Measurements from ENCODE around the gene NTM. TPM values are rescaled to one million over a fixed set of nuclear protein-coding genes. Genes with fewer than 3 reads are reported as not detected.

NTM gene
- total and polyA plus RNA-seq, 2 of the 8 experiments (the other 6 are each of a cell fraction or from before 2014, with no cell fraction given): 13.4 to 20.0 TPM

- H4K91ac ChIP-seq (replicated peaks; ENCODE audit: insufficient read length, low read length): no peak overlapping the region
- H3K79me2 ChIP-seq (ENCODE audit: control insufficient read depth in 1 of 2, insufficient read depth in 2 of 2, low read length in 2 of 2): no peaks in the 10 kb centered on the region
- H3K9me3 ChIP-seq (ENCODE audit: insufficient read depth in 2 of 2, low read depth in 1 of 2, low read length in 1 of 2): no peaks in the 10 kb centered on the region
- POLR2A ChIA-PET (ENCODE audit: partially characterized antibody): no interaction called here
- no peaks in the 10 kb centered on the region for H3K36me3 ChIP-seq (ENCODE audit: control insufficient read depth in 2 of 4, insufficient read depth in 4 of 4, low read length in 3 of 4)
- no peak overlapping the region for H2BK20ac ChIP-seq (ENCODE audit: low read length)
- H3K23ac ChIP-seq (ENCODE audit: insufficient read length): no peak overlapping the region
- no peak overlapping the region for H3K4me2 ChIP-seq (ENCODE audit: insufficient read depth in 1 of 2, low read depth in 2 of 2, low read length in 2 of 2)
- no peak overlapping the region for H3K56ac ChIP-seq (replicated peaks; ENCODE audit: insufficient read length, low read depth, low read length)
- DNase-seq (ENCODE audit: low read depth in 1 of 2, low spot score in 2 of 2): no peak
- H2BK5ac ChIP-seq (ENCODE audit: low read depth, low read length): no peak overlapping the region
- H4K8ac ChIP-seq (ENCODE audit: extremely low read depth, insufficient read depth, low read length): no peak overlapping the region
- H3K27me3 ChIP-seq (replicated peaks in 1 of 4; ENCODE audit: control insufficient read depth in 3 of 4, extremely low read depth in 1 of 4, insufficient read depth in 3 of 4, low read length in 3 of 4): no peaks in the 10 kb centered on the region
- H3K9ac ChIP-seq (replicated peaks in 1 of 4; ENCODE audit: extremely low read depth in 1 of 4, low read depth in 3 of 4, low read length in 3 of 4): no peak overlapping the region
- no peak overlapping the region for H3K27ac ChIP-seq (ENCODE audit: low read depth, low read length)
- H4K20me1 ChIP-seq (replicated peaks in 1 of 2; ENCODE audit: control insufficient read depth in 1 of 2, insufficient read depth in 2 of 2, low read length in 2 of 2): no peaks in the 10 kb centered on the region
- H2AK5ac ChIP-seq (ENCODE audit: low read depth, low read length): no peak overlapping the region
- no peak overlapping the region for H4K5ac ChIP-seq (ENCODE audit: insufficient read length, low read depth, low read length)
- H3K79me1 ChIP-seq (ENCODE audit: low read depth, low read length): no peaks in the 10 kb centered on the region
- no peak for FAIRE-seq
- H3K4me1 ChIP-seq (replicated peaks in 1 of 4; ENCODE audit: control insufficient read depth in 3 of 4, insufficient read depth in 4 of 4, low read length in 3 of 4): peaks cover 2 to 4% (median 3%) of the 10 kb centered on the region in 4 experiments; a peak in 5 of 7 replicates
- no peak overlapping the region for H3K14ac ChIP-seq (ENCODE audit: insufficient read length)
- H3K23me2 ChIP-seq (ENCODE audit: low read depth, low read length): no peaks in the 10 kb centered on the region
- no peak overlapping the region for H3K4me3 ChIP-seq (ENCODE audit: extremely low read depth in 1 of 4, insufficient read depth in 2 of 4, low read depth in 3 of 4, low read length in 4 of 4)
- WGBS, 2 experiments (ENCODE audit: extremely low coverage in 1 of 2, insufficient coverage in 1 of 2, insufficient read length in 1 of 2, insufficient replicate concordance in 2 of 2, low coverage in 1 of 2, low lambda C conversion rate in 2 of 2, missing lambda C conversion rate in 1 of 2): 91% methylated on average over 6 of the region's 6 CpGs; no CpG with 5 or more reads in 1 of the 2 experiments
- no peak for TF ChIP-seq EP300 (IDR thresholded peaks at IDR 0.05; ENCODE audit: borderline replicate concordance in 1 of 2, low read depth in 2 of 2, low read length in 2 of 2)
- TF ChIP-seq TAF7 (optimal IDR thresholded peaks at IDR 0.05; ENCODE audit: borderline replicate concordance, low read depth, low read length): no peak
- TF ChIP-seq POLR2A (IDR thresholded peaks at IDR 0.05; ENCODE audit: control extremely low read depth in 1 of 2, low read depth in 2 of 2, low read length in 2 of 2): no peak
- TF ChIP-seq CBX5 (IDR thresholded peaks at IDR 0.05; ENCODE audit: low read depth, low read length): no peak
- no peak for TF ChIP-seq GABPA (IDR thresholded peaks at IDR 0.05; ENCODE audit: borderline replicate concordance, insufficient read depth, low read length)
- CTCF ChIA-PET (ENCODE audit: partially characterized antibody): interaction anchor here (0.7 to 4.7 kb wide), 5 partner anchors 8 to 624 kb away, joined by 3 to 22 read pairs (median 3); no protein-coding TSS in a partner anchor
- no peak overlapping the region for H2BK15ac ChIP-seq (ENCODE audit: low read length)
- no peak overlapping the region for H3K18ac ChIP-seq (ENCODE audit: extremely low read depth, low read length)
- no peak overlapping the region for H3K4ac ChIP-seq (replicated peaks; ENCODE audit: insufficient read length, low read depth, low read length)
- H2AFZ ChIP-seq (ENCODE audit: low read length): no peak overlapping the region
- no peak overlapping the region; the same call in 1 of the 2 replicates for H2BK12ac ChIP-seq (ENCODE audit: low read depth, low read length)
- H2BK120ac ChIP-seq (replicated peaks; ENCODE audit: low read depth, low read length): no peak overlapping the region
Measured at GRCh38 chr11:132346558-132347148, 976.2 kb downstream of the NTM start.
